Measurements from ENCODE around the gene MICAL2.
"Not testable (repeated sequence)": the region's sequence is repeated elsewhere in the genome, so short reads cannot be mapped to it uniquely, and the experiment has no call there.

MICAL2 gene

GRCh38 chr11:12135185-12135584, 24.8 kb downstream of the MICAL2 start:
- no peak for DNase-seq (ENCODE audit: low spot score)

- DNase-seq (ENCODE audit: low spot score), result no peak
Observed at GRCh38 chr11:12137005-12137690, 26.8 kb downstream of the MICAL2 start.

DNA sequence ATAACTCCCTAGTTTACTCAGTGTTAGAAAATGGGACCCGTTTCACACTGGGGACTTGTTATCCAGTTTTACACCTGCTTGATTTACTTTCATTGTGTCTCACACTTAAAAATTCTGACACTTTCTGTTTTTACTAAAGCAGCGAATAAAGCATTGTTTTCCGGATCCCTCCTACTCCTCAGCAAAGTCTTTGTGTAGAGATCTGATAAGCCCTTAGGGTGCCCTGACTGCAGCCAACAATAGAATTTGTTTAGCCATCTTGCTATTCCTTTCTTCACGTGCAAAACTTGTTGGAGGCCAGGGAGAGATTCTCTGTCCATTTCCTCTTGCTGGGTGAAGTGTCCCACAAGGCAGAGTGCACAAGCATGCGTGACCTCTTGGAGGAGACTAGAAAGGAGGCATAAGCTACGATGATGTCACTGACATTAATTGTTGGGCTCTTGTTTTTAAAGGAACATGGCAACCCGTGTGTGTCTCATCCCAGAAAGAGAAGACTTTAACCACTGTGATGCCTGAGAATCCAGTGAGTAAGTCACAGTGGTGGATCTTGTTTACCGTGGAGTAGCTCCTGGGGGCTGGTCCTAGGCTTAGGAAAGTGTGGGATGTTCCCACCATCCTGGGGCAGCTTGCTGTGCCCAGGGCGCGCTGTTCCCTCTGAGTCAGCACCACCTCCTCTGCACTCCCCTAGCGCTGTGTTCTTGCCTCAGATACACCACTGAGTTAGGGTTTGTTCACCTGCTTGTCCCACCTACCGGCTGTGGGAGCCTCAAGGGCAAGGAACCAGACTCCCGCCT, 27.7 kb downstream of the MICAL2 start:
- no peak for DNase-seq (ENCODE audit: low spot score)

DNA sequence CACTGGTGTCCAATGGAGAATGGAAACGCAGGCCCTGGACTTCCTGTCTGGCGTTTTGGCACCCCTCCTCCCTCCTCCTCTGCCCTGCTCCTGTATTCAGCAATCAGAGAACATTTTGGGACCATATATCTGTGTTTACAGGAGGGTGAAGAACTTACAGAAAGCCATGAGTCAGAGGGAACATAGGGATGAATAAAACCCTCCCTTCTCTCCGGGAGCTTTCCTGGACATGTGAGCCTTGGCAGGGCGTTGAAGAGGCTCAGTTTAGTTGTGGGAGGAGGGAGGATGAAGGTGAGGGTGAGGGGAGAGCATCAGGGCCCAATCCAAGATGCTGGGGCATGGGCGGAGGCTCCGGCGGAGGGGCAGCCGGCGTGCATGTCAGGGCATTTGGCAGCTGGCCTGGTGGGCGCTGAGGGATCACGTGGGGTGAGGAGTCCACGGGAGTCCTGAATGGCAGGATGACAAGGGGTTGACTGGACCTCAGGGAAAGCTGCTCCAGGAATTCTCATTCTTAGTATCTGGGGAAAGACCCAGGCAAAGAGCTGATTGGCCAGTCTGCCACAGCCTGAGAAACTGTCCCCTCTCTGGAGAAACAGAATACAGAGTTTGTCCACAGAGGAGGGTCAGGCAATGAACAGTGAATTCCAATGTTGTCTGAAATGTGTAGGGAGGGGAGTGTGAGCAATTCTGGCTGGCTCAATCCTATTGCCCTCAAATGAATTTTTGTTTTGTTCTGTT, 28.9 kb downstream of the MICAL2 start:
- no peak for DNase-seq (ENCODE audit: low spot score)

GRCh38 chr11:12140186-12140793, 29.9 kb downstream of the MICAL2 start:
- no peak for DNase-seq (ENCODE audit: low spot score)

DNA sequence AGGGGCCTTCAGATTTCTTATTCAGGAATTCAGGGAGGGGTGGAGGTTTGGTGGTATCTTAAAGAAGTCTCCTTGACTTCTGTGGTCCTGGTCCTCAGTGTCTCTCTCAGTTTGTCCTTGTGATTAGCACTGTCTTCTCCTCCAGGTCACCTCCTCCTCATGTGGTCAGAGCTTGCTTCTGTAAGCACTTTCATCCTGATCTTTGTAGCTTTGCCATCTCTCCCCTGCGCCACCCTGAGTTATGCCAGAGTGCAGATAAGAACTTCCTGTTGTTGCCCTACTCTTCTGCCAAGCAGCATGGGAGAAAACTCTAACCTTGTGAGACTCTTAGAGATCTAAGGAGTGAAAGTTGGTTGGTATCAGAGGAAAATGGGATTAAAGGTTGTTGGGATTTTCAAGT, 30.9 kb downstream of the MICAL2 start:
- DNase-seq (ENCODE audit: low spot score), result no peak

- no peak for DNase-seq (ENCODE audit: low spot score)
Observed at GRCh38 chr11:12142176-12142575, 31.8 kb downstream of the MICAL2 start.

- no peak for DNase-seq (ENCODE audit: low spot score)
Observed at GRCh38 chr11:12142909-12143308, 32.5 kb downstream of the MICAL2 start.

DNA sequence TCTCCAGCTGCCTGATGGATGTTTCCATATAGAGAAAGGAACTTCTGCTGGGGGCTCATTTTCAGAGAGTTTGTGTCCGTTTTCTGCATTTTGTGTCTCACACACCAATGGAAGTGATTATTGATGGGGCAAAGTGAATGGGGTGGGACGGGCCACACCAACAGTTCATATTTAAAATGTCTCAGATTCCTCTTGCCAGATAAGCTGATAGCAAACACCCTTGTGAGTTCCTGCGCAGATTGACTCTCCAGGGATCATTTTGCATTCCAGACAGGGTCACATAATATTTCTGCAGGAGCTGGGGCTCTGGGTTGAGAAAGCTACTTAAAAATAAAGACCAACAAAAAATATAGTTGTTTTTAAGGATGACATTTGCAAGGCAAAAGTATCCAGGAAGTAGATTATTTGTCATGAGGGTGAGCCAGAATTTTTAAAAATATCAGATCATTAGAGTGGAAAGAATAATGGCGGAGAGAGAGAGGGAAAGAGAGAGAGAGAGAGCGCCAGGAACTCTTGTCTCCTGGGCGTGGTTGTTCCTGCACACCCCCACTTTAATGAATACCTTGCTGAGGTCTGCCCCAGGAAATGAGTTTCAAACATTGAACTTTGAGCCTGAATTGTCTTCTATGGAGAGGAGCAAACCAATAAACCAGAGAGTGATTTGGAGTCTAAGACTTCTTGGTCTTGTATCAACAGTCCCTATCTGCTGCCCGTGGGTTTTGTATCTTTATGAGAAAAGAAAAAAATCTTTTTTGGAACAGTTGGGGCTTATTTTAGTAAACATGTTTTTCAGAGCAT, 33.3 kb downstream of the MICAL2 start:
- peak; percentile 74 for DNase-seq (ENCODE audit: low spot score)

GRCh38 chr11:12144330-12145174, 34.2 kb downstream of the MICAL2 start:
- no peak for DNase-seq (ENCODE audit: low spot score)

GRCh38 chr11:12146678-12147077, 36.3 kb downstream of the MICAL2 start:
- not testable (repeated sequence) for DNase-seq (ENCODE audit: low spot score)

GRCh38 chr11:12147827-12148226, 37.4 kb downstream of the MICAL2 start:
- no peak for DNase-seq (ENCODE audit: low spot score)

GRCh38 chr11:12148466-12148865, 38.1 kb downstream of the MICAL2 start:
- no peak for DNase-seq (ENCODE audit: low spot score)

DNA sequence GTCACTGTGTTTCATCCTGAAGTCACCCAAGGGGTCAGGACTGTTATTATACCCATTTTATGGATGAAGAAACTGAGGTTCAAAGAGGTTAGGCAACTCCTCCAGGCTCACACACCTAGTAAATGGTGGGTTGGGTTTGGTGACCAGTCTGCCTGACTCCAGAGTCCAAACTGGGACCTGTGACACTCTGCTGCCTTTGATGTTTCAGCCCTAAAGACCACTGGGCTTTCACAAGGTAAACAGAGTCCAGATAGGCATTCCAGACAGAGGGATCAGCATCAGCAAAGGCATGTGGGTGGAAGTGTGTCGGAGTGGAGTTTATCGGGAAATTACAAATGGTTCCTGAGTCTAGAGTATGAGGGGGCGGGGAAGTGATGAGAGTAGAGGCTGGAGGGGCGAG, 38.5 kb downstream of the MICAL2 start:
- DNase-seq (ENCODE audit: low spot score), result no peak

- DNase-seq (ENCODE audit: low spot score), result no peak
Observed at GRCh38 chr11:12149672-12150225, 39.4 kb downstream of the MICAL2 start.

DNA sequence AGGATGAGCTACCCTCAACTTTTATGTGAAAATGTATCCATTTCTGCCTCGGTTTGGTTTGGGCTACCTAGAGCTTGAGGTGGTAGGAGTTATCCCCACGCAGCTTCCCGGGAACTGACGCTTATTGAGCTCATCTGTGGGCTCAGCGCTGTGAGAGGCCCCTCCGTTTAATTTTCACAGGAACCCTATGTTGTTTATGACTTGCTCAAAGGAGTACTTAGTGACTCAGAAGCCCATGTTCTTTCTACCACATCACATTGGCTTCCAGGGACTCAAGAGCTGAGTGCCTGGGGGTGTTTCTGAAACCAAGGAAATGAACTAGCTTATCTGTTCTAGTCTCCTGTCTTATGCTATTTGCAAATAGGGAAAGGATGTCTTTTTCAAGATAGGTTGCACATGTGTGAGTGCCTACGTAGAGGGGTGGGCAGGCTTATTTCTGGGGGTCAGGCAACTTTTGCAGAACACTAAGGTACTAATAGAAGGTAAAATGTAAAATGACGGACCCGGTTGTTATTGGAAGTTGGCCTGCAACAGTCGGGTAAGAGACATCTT, 40.5 kb downstream of the MICAL2 start:
- no peak for DNase-seq (ENCODE audit: low spot score)

GRCh38 chr11:12152321-12152720, 41.9 kb downstream of the MICAL2 start:
- no peak for DNase-seq (ENCODE audit: low spot score)

DNA sequence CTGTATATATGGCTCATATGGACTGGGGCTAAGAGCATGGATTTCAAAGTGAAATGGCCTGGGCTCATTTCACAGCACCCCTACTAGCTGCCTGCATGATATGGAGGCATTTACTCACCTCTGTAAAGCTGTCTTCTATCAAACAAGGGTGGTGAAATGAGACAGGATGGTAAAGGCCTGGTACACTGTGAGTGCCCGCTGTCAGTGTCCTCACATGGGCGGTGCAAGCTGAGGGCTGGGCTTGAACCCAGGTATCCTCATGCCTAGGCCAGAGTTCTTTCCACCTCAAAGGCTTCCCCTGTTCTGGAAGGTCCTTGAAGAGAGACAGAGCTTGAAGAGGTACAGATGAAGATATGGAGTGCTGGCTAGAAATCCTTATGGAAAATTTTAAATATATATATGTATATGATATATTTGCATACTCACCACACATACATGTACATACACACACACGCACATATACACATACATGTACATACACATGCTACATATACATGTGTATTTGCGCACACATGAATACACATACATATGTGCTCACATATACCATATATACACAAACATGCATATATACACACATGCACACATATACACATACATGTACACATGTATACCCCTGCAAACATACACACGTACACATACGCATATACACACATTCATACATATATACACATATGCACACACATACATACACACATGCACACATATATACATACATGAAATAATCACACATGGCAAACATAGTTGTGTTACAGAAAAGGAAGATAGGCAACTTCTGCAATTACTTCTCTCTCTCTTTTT, 44.7 kb downstream of the MICAL2 start:
- no peak for DNase-seq (ENCODE audit: low spot score)

GRCh38 chr11:12155696-12156095, 45.3 kb downstream of the MICAL2 start:
- DNase-seq (ENCODE audit: low spot score), result no peak
